GM19372 (cell line): ENCODE data around the gene UBE2H.

Experiments
- ATAC-seq: cut with Tn5 transposase; IDR thresholded peaks from one replicate; pipeline ENCODE4 v1.9.1; 2021; ENCODE audit warnings: mild to moderate bottlenecking, low read depth, moderate library complexity; ENCODE audit not compliant: unreplicated experiment

Gene UBE2H

DNA sequence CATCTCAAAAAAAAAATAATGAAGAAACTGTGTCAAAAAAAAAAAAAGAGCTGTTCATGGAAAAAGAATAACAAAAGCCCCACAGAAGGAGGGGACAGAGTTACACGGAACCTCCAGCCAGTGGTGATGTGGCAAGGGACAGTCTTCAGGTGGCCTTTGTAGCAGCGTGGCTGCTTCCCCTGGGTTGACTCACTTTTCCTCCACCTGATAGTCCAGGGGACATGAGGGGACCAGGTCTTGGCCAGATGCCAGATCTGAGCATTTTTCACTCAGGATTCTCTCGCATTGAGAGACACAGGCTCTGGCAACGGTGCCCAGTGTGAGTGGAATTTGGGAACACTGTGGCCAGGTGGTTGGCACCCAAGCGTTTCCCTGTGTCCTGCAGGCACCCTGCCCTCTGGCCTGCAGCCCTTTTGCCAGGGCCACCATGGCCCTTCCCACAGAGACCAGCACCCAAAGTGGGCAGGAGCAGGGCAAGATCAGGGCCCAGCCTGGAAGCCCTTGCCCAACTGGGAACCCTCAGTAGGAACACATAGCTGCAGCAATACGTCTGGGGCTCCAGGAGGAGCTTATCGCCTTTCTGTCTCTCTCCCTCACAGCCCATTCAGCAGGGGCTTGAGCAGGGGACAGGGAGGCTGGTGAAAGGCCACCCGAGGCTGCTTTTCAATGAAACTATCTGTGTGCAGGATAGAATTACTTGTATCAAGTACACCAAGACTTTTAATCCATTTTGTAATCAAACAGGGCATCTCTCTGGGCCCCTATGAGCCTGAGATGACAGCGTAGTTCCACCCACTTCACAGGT, 159.1 kb downstream of the UBE2H start:
- no peak for ATAC-seq

DNA sequence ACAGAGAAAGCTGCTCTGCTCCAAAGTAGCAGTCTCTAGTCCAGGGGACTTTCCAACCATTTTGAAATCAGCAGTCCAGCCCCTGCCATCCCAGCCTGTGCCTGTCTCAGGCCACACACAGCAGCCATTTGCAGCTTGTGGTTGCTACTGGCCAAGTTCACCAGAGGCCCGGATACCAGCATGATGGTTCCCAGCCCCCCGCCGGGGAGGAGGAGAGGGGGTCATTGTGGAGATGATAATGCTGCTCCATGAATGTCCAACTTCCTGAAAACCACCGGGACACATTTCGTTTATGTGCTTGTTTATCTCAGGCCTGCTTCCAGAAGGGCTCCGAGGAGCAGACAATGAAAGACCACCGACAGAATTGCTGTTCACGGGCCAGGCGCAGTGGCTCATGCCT, 160.0 kb downstream of the UBE2H start:
- ATAC-seq, result no peak

DNA sequence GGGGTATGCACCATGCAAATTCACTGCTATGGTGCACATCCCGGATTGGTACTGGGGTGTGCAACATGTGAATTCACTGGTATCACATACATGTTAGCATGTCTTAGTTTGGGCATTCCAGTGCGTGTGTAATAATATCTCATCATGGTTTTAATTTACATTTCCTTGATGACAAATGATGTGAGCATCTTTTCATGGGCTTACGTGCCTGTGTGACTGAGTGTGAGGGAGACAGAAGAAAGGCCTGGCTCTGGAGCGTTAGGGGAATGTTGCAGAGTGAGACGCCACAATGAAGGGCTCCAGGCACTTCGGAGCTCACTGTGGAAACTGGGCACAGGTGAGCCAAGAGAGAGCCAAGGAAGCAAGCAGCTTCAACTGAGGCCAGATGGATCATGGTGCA, 162.6 kb downstream of the UBE2H start:
- ATAC-seq, result no peak

DNA sequence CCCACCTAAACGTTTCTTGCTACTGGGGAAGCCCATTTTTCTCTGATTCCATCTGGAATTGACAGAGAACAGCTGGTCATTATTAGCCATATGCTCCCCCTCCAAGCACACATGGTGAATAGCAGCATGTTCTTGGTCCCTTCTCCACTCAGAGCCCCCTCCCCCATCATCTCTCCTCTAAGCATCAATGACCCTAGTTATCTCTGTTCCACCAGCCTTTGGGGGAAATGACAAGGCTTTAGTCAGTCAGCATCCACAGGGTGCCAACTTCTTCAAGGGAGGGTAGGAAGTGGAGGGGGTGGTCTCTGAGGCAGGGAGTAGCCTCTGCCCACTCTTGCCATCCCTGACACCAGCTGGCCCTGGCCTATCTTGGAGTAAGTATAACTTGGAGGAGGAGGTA, 163.1 kb downstream of the UBE2H start:
- ATAC-seq, result no peak

DNA sequence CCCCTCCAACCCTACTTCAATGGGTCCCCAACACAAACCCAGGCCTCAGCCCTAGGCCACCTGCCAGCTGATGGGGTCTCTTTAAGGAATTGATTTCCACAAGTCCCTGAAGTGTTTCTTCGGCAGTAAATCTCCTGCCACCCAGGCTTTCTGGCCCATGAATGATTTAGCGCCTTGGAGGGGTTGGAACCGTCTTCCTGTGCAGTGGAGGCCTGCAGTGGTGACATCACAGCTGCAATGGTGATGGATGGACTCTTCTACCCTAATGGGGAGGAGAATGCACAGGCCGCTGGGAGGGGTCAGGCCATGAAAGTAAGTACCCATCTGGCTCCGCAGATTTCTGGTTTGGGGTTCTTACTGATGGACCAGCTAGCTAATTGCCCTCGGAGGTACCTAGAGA, 163.8 kb downstream of the UBE2H start:
- no peak for ATAC-seq

DNA sequence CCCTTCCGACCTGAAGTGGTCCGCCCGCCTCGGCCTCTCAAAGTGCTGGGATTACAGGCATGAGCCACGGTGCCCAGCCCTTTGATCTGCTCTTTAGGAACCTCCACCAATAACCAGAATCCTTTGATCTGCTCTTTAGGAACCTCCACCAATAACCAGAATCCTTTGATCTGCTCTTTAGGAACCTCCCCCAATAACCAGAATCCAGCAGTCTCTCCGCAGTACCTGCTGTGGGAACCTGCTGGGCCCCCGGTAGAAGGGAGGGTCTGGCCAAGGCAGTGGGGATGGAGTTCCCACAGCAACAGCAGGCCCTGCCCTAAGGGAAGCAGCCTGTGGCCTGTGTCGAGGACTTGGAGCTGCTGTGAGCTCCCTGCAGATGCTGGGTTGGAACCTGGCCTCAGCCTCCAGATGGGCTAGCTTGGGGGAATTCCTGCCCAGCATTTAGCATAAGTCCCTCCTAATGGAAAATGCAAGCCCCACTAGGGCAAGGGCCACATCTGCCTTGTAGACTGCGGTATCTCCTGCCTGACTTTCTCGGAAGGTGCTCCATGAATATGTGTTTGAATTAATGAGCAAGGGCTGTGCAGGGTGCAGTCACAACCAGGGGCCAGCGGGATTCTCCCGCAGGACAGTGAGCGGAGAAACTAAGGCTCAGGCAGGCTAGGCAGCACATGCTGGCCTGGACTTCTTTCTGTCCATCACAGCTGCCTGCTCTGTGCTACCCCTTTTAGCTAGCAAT, 165.8 kb downstream of the UBE2H start:
- no peak for ATAC-seq

DNA sequence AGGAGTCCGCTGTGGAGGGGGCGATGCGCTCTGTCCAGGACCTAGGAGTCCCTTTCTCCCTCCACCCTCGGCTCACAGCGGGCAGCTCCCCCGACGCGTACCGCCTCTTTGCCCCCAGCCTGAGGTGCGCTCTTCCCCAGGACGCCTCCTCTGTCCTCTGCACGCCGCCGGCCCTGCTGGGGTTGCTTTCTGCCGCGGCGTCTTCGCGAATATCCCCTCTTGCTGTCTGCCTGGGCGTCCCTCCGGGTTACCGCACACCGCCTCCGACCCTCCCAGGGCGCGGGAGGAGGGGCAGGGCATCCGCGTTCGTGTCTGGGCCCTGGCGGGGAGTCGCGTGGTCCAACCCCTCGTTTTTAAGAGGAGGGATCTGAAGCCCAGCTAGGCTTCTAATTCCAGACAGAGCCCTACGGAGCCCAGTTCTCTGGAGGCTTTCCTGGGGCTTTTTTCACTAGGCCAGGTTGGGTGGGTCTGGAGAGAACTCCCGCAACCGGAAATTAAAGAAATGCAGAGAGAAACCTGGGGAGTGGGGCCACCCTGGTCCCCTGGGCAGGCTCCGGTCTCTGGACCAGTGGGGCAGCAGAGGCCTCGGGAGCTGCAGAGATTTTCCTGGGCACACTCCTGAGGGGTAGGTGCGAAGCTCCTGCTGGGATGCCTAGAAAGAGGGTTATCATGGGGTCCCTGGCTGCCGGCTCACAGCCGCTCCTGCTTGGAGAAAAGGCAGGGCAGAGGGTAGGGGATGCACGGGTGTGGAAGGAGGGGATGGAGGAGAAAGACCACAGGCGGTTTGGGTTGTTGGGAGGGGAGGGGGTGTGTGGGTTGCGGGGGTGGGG, 166.9 kb downstream of the UBE2H start:
- ATAC-seq, result no peak

DNA sequence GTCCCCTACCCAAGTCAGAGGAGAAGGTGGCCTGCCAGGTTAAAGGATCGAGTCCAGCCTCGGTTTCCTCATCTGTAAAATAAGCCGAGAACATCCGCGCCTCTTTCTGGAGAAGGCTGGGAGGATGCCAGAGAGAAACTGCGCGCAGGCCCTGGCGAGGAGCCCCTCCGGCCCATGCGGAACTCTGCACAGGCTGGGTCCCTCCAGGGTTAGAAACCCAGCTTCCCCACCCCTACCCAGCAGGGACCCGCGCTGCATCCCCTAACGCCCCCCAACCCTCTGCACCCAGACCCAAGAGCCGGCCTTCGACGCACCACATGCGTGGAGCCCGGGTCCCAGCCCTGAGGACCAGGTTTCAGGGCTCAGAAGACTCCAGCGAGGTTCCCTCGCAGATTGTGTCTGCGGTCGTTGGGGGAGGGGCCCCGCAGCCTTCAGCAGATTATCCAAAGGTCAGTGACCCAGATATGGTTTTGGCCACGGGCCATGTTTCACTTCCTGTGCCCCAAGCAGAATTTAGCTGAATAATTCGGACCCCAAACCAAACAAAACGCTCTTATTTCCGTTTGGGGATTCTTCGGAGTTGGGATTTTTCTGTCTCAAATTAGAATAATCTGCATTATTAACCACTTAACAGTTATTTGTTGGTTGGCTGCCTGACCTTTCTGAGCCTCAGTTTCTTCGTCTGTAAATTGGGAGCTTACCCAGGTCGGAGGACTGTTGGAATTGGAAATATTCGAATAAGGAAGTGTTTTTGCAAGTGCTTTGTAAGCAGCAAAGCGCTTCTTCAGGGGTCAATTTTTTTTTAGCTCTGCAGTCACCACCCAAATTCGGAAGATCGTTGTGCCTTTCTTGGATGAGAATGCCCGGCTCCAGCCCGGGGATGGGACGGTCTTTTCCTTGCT, 167.7 kb downstream of the UBE2H start:
- no peak for ATAC-seq

DNA sequence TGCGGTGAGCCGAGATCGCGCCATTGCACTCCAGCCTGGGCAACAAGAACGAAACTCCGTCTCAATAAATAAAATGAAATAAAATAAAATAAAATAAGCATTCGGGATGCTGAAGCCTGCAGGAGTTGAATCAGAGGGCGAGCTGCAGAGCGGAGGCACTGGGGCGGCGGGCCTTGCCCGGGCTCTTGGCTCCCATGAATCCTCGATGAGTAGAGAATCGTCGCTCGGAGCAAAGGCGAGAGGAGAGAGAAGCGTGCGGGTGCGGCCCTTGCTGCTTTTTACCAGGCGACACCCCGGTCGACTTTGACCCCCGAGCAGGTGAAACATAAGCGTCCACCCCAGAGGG, 168.3 kb downstream of the UBE2H start:
- ATAC-seq, result no peak

DNA sequence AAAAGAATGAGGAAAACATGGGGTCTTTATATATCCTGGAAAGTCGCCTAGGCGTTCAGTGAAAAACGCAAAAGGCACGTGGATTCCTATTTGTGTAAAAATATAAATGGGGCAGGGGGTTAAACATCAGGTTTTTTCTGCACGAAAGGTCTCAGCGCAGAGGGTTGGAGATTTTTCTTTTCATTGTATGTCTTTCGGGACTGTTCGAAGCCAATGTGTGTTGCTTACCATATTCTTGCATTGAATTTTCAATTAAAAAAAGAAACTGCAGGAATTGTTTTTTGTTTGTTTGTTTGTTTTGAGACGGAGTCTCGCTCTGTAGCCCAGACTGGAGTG, 169.2 kb downstream of the UBE2H start:
- no peak for ATAC-seq

DNA sequence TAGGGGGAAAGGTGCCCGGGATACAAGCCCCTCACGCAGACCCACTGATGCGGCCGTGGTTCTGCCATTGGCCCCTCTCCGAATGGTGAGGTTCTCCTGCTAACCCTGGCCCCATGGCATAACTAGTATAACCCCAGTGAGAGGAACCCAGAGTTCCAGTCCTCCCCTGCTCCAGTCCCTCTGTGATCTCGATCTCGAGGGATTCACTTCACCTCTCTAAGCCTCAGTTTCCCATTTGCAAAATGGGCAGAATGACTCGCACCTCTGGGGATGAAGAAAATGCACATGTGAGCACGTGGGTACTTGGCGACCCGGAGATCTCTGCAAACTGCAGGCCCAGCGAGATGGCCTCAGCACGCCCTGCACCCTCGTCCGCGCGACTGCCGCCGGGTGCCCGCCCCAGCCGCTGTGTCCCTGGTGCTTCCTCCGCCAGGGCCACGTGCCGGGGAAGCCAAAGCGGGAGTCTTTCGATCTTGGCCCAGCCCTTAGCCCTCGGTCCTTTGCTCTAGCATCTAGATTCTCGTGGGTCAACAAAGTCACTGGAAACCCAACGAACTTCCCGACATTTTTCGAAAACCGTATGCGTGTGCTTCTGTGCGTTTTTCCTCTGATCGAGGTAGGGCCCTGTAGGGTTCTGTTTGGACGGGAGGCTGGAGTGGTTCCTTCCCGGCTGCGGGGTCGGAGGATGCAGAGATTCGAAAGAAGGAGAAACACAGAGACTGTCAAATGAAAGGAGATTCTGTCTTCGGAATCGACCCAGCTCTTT, 169.8 kb downstream of the UBE2H start:
- no peak for ATAC-seq

DNA sequence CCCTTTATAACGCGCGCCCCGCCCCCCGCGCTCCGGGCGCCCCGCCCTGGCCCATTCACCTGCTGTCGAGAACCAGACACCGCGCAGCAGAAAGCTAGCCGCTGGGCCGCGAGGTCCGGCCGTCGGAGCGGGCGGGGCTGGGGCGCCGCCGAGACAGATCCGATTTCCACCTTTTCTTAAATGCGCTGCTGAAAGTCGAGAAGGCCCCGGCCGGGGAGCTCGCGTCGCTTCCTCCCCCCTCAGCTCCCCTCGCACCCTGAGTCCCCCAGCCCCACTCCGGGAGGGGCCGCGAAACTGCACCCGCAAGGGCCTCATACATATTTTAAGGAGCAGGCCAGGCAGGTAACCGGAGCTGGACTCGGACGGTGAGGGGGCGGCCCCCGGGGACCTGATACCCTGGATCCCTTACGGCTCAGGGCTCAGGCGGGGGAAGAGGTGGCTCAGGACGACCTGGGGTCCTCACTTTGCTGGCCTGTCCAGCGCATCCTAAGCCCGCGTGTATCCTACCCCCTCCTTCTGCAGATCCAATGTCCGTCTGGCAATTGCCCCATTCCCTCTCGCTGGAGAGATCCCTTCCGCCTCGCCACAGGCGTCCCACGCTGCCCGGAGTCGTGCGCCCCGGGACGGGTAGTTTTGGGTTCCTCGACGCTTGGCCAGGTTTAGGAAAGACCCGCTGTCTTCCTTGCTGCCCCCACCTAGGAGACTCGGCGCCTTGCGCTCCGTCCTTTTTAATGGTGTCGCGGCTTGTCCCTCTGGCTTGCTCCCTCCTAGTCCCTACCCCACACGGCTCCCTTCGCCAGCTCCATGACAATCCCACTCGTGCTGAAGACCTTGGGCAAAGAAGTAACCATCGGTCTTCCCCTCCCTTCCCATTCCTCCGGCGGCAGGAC, 170.6 kb downstream of the UBE2H start:
- no peak for ATAC-seq

DNA sequence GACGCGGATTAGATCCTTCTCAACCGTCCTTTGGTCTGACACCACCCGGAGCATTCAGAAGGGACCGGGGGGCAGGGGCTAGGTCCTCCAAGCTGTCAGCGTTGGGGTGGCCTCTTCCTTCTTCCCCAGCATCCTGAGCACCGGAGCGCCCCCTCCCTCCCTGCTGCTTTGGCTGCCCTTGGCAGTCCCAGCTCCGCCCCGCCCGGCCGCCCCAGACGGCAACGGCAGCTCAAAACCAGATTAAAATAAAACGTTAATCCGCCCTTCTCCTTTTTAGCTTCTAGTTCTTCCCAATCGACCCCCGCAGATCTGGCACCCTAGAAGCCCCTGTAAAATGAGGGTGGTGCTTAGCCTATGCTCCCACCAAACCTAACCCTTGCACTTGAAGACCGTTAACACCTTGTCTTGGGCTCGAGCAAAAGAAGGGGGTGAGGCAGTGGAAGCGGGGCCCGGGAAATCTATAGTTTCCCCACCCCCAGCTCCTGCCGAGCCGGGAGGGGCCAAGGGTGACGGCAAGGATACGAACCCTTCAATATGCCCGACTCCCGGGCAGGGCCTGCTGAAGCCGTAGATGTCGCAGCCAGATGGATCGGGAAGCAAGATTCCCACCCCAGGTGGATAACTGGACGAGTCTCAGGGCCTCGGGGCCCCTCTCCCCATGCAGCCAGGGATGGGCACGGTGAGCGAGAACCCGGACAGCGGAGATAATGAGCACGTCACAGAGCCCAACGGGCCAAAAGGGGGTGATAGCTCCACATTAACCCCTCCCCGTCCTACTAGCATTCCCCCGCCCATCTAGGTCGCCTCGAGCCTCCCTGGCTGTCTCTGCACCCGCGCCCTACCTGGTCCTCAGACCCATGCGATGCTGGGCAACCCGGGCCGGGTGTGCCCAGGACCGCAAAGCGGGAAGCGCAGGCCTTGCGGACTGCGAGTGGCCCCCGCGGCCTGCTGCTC, 171.5 kb downstream of the UBE2H start:
- no peak for ATAC-seq
